HL-60 (cell line): ENCODE data around the gene PGBD5.

Experiments used
- DNase-seq, 2 experiments: peaks; one replicate each; pipeline ENCODE4 v3.0.0-alpha.2; 2010 to 2020; ENCODE audit warnings: low read depth in 1 of 2, low spot score in 1 of 2
- H3K27ac ChIP-seq: fragments of 250-450 bp; sonication (Bioruptor Pico); replicated peaks from 2 replicates; pipeline ENCODE4 v1.5.1; 2020; ENCODE audit warnings: mild to moderate bottlenecking, moderate library complexity
- H3K27me3 ChIP-seq: fragments of 250-450 bp; sonication (Bioruptor Pico); 2 replicates; pipeline ENCODE4 v1.5.1; 2021; ENCODE audit warnings: mild to moderate bottlenecking, moderate library complexity; ENCODE audit not compliant: insufficient read depth, poor library complexity, severe bottlenecking
- H3K4me3 ChIP-seq: replicated peaks from 2 replicates; pipeline ENCODE4 v1.5.1; 2011; ENCODE audit warnings: mild to moderate bottlenecking, control low read depth, low read length; ENCODE audit not compliant: insufficient read depth
- GABPA ChIP-seq: IDR thresholded peaks from 2 replicates; pipeline ENCODE4 v1.6.1; 2012; ENCODE audit warnings: low read depth
- POLR2AphosphoS5 ChIP-seq: IDR thresholded peaks from 2 replicates; pipeline ENCODE4 v1.6.1; 2012; ENCODE audit warnings: low read depth
- SPI1 ChIP-seq: IDR thresholded peaks from 2 replicates; pipeline ENCODE4 v1.6.1; 2012; ENCODE audit warnings: low read depth, mild to moderate bottlenecking, borderline replicate concordance
- TF ChIP-seq, protein P1 (sequence below): IDR thresholded peaks from 2 replicates; pipeline ENCODE4 v1.6.1; 2012; ENCODE audit warnings: low read depth; ENCODE audit not compliant: insufficient replicate concordance
- TF ChIP-seq, protein P2 (sequence below): IDR thresholded peaks from one replicate; pipeline ENCODE4 v1.5.1; 2011; ENCODE audit warnings: low read length, control low read depth, inconsistent platforms; ENCODE audit not compliant: insufficient read depth

Gene PGBD5

DNA sequence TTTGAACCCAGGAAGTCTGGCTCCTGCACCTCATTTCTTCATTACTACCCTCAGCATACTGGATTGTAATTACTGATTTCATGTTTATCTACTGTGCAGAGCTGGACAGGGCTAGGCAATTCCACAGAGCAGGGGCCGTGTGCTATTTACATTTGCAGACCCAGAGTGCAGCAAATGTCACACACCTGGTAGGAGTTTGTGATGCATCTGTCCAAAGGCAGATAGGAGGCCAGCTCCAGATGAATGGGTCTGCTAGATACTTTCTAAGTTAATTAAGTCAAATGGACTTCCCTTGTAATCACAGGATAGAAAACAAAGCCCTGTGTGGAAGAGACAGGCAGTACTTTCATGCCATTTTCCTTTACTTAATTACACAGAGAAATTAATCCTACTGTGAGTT, 46.2 kb downstream of the PGBD5 start:
- Histone ChIP-seq H3K27ac (no peak overlapping the region), H3K4me3 (no peak overlapping the region), H3K27me3 (peaks cover 3% of the 10 kb centered on the region)
- TF ChIP-seq, protein P1, sequence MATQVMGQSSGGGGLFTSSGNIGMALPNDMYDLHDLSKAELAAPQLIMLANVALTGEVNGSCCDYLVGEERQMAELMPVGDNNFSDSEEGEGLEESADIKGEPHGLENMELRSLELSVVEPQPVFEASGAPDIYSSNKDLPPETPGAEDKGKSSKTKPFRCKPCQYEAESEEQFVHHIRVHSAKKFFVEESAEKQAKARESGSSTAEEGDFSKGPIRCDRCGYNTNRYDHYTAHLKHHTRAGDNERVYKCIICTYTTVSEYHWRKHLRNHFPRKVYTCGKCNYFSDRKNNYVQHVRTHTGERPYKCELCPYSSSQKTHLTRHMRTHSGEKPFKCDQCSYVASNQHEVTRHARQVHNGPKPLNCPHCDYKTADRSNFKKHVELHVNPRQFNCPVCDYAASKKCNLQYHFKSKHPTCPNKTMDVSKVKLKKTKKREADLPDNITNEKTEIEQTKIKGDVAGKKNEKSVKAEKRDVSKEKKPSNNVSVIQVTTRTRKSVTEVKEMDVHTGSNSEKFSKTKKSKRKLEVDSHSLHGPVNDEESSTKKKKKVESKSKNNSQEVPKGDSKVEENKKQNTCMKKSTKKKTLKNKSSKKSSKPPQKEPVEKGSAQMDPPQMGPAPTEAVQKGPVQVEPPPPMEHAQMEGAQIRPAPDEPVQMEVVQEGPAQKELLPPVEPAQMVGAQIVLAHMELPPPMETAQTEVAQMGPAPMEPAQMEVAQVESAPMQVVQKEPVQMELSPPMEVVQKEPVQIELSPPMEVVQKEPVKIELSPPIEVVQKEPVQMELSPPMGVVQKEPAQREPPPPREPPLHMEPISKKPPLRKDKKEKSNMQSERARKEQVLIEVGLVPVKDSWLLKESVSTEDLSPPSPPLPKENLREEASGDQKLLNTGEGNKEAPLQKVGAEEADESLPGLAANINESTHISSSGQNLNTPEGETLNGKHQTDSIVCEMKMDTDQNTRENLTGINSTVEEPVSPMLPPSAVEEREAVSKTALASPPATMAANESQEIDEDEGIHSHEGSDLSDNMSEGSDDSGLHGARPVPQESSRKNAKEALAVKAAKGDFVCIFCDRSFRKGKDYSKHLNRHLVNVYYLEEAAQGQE, result no peak
- no peak for TF ChIP-seq GABPA
- DNase-seq, result no peak

DNA sequence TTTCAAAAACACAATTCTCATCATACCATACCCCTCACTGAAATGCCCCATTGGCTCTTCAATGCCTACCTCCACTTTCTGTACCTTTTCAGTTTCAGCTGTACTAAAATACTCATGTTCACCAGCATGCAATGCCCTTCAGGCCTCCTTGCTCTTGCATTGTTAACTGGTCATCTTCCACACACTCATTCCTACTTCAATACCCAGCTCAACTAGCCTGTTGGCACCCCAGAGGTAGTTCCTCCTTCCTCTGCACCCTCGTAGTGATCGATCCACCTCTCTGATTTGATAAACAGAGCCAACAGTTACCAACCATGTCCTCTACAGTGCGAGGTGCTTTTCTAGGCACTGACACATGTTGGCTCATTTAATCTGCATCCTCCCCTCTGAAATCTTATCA, 46.7 kb downstream of the PGBD5 start:
- Histone ChIP-seq H3K4me3 (no peak overlapping the region), H3K27ac (no peak overlapping the region), H3K27me3 (peaks cover 3% of the 10 kb centered on the region)
- no peak for DNase-seq
- TF ChIP-seq, protein P2, sequence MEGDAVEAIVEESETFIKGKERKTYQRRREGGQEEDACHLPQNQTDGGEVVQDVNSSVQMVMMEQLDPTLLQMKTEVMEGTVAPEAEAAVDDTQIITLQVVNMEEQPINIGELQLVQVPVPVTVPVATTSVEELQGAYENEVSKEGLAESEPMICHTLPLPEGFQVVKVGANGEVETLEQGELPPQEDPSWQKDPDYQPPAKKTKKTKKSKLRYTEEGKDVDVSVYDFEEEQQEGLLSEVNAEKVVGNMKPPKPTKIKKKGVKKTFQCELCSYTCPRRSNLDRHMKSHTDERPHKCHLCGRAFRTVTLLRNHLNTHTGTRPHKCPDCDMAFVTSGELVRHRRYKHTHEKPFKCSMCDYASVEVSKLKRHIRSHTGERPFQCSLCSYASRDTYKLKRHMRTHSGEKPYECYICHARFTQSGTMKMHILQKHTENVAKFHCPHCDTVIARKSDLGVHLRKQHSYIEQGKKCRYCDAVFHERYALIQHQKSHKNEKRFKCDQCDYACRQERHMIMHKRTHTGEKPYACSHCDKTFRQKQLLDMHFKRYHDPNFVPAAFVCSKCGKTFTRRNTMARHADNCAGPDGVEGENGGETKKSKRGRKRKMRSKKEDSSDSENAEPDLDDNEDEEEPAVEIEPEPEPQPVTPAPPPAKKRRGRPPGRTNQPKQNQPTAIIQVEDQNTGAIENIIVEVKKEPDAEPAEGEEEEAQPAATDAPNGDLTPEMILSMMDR, result no peak
- TF ChIP-seq SPI1, result no peak
- no peak for TF ChIP-seq POLR2AphosphoS5
- TF ChIP-seq, protein P1, result no peak
- TF ChIP-seq GABPA, result no peak

DNA sequence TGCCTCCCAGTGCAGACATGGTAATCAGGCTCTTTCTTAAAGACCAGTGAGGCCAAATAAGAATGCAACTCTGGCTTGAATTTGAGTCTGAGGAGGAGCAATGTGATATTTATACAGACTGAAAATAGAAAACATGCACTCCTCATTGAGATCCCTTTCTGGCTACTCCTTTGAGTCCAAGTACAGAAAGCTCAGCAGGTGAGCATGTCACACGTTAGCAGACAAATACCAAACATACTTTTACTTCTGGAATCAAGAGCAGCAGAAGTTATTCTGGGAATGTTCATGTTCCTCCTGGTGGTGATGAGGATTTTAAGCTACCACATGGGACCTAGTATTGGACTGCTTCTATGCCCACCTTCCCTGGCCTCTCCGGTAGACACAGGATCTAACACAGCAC, 48.3 kb downstream of the PGBD5 start:
- Histone ChIP-seq H3K27me3 (peaks cover 6% of the 10 kb centered on the region), H3K4me3 (no peak overlapping the region), H3K27ac (no peak overlapping the region)
- no peak for DNase-seq
- TF ChIP-seq, protein P1, result no peak
- TF ChIP-seq GABPA, result no peak
- TF ChIP-seq POLR2AphosphoS5, result no peak
- TF ChIP-seq, protein P2, result no peak
- no peak for TF ChIP-seq SPI1

DNA sequence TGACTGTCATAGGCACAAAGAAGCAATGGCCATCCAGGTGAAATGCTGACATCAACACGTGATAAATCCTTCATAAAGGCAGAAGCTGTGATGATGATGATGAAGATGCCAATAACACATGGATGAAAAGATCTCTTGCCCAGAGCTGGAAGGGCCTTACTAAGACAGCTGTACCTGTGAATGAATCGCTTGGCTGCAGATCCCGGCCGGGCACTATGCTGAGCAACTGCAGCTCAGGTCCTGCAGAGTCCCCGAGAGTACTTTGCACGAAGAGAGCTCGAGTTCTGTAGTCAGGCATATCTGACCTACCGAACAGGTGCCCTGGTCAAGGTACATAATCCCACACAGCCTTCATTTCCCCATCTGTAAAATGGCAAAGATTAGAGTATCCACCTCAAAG, 48.8 kb downstream of the PGBD5 start:
- DNase-seq, result no peak
- Histone ChIP-seq H3K4me3 (no peak overlapping the region), H3K27ac (no peak overlapping the region), H3K27me3 (peaks cover 4% of the 10 kb centered on the region)
- no peak for TF ChIP-seq POLR2AphosphoS5
- TF ChIP-seq, protein P2, result no peak
- no peak for TF ChIP-seq SPI1
- TF ChIP-seq GABPA, result no peak
- TF ChIP-seq, protein P1, result no peak
